GM12872 (cell line): ENCODE results near the gene OARD1.

Source experiments
- TF ChIP-seq, protein P1 (sequence below): IDR thresholded peaks from 3 replicates; pipeline ENCODE4 v1.5.1; 2011; ENCODE audit warnings: low read depth, mild to moderate bottlenecking, low read length, moderate library complexity; ENCODE audit not compliant: insufficient read depth

Gene OARD1

DNA sequence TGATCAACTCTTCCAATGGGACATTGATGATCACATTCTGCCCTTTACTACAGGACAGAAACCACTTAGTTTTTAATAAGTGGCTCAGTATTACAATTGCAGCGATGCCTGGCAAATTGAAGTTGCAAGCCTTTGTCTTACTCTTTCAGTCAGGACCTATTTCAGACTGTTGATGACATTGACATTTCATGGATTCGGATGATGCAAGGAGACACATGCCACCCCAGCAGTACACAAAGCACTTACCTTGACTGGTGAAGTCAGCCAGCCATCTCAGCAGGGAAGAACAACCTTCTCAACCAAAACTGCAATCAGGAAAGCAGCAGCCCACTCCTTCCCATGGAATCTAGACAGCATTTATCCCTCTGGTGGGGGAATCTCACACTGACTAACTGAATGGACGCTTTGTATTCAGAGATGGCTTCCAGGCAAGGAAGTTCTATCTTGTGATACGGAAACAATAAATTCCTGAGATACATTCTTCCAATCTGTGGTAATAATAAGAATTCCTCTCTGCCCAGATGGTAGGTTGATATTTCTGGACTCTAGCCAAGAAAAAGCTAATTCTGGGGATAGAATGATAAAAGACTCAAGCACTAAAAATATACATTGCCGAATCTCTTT is 25.4 kb upstream of the OARD1 start:
- TF ChIP-seq, protein P1, sequence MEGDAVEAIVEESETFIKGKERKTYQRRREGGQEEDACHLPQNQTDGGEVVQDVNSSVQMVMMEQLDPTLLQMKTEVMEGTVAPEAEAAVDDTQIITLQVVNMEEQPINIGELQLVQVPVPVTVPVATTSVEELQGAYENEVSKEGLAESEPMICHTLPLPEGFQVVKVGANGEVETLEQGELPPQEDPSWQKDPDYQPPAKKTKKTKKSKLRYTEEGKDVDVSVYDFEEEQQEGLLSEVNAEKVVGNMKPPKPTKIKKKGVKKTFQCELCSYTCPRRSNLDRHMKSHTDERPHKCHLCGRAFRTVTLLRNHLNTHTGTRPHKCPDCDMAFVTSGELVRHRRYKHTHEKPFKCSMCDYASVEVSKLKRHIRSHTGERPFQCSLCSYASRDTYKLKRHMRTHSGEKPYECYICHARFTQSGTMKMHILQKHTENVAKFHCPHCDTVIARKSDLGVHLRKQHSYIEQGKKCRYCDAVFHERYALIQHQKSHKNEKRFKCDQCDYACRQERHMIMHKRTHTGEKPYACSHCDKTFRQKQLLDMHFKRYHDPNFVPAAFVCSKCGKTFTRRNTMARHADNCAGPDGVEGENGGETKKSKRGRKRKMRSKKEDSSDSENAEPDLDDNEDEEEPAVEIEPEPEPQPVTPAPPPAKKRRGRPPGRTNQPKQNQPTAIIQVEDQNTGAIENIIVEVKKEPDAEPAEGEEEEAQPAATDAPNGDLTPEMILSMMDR: no peak

DNA sequence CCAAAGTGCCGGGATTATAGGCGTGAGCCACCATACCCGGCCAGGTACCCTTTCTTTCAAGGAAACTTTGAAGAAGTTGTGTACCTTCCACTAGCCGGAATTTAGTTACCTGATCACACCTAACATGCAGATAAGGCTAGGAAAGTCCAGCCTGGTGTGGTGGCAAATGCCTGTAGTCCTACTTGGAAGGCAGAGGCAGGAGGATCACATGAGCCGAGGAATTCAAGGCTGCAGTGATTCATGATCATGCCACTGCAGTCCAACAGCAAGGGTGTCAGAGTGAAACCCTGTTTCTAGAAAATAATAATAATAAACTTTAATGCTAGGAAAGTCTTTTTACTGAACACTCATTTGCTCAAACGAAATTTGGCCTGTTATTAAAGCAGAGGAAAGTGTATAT is 21.6 kb upstream of the OARD1 start:
- TF ChIP-seq, protein P1: no peak

DNA sequence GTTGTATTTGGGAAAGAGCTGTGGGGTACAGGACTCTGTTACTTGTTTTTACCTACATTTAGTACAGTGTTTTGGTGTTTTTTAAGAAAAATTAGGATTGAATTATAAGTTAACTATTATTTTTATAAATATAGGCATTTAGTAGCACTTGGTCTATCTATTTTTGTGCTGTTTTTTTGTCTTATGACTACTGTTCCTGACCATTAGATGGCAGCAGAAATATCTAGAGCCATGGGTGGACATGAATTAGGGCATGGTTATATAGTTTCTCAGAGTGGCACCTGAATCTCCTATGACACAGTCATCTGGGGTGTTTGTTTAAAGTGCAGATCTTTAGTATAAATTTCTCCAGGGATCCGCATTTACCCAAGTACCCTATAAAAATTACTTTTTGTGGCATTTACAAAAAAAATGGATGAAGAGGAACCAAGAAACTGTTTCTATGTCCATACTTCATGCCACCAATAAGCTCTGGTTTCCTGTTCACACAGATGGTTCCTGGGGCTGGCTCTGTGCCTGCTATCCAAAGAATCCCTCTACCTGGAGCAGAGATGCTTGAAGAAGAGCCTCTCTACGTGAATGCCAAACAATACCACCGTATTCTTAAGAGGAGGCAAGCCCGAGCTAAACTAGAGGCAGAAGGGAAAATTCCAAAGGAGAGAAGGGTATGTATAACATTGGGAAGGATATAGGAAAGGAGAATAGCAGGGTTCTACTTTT is 20.4 kb upstream of the OARD1 start:
- TF ChIP-seq, protein P1: peak; percentile 35; the same call in 2 of the 3 replicates

DNA sequence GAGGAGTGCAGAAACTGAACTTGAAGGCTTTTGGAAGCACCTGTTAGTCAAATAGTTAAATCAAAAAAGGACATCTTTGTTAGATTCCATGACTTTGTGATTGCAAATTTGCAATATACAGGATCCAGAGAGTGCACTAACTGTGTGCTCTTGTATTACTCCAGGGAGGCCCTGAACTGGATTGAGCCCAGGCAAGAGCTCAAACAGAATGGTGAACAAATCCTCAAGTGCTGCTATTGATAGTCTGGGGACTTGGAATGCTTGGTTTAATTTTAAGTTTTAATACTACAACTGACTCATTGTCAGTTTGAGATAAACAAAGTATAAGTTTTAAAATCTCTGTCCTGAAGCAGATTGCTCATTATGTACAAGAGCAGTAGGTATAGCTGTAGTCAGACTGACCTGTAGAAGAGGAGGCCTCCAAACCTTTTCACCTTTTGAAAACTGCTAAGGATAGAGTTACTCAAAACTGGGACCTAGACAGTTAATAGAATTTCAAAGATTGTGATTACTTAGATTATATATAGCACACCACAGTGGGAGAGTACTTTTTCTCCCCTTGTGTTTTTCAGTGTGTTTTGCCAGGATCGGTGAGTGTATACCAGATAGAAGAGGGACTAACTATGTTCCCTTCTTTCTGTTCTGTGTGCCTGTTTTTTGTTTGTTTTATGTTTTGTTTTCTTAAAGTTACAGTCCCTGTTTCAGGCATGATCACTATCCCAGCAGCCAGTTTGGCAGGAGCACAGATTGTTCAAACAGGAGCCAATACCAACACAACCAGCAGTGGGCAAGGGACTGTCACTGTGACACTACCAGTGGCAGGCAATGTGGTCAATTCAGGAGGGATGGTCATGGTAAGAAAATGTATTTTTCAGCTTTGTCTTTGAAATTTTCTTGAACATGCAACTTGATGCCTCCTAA is 18.9 kb upstream of the OARD1 start:
- TF ChIP-seq, protein P1: no peak

DNA sequence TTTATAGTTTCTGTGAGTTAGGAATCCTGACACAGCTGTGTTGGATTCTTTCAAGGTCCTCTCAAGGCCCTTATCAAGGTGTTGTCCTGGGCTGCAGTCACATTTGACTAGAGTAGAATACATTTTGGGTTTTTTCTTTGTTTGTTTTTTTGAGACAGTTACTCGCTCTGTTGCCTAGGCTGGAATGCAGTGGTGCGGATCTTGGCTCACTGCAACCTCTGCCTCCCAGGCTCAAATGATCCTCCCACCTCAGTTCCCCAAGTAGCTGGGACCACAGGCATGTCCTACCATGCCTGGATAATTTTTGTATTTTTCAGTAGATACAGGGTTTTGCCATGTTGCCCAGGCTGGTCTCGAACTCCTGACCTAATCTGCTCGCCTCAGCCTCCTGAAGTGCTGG is 16.3 kb upstream of the OARD1 start:
- TF ChIP-seq, protein P1: no peak

DNA sequence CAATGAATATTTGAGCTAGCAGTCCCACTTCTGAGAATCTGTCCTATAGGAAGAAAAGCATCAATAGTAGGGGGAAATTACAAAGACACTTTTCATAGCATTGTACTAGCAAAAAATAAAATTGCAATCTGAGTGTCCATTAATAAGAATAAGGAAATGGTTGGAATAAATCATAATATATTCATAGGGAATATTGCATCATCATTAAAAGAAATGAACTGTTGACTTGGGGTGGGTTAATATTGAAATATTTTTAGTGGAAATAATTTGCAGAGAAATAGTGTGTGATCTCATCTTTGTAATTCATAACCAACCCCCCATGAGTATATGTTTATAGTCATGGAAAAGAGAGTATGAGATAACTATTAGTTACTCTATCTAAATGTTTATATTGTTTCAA is 13.0 kb upstream of the OARD1 start:
- TF ChIP-seq, protein P1: no peak

DNA sequence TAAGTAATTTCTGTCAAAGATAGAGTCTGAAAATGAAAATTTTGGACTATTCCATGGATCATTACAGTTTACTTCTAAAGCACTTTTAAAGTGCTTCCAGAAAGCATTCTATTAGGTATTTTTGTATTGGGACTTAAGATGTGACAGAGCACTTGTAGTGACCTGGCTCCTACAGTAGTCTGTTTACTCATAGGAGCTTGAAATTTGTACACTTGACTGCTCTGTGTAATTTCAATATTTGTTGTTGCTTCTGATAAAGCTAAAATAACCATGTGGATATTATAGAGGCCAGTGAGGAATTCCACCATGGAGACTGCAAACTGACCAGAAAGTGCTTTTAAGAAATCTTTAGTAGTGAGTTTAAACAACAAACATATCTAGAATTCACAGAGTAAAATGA is 10.9 kb upstream of the OARD1 start:
- TF ChIP-seq, protein P1: no peak
